NCI-H128 (cell line): ENCODE results near the gene ITPKC.
A peak's percentile ranks its signal among the peaks of the same experiment; 100 is the strongest.

ENCODE experiments used
- DNase-seq: peaks from one replicate; lab custom pipeline; 2025; ENCODE audit not compliant: unreplicated experiment; lab: John Stamatoyannopoulos, UW

ITPKC gene

DNA sequence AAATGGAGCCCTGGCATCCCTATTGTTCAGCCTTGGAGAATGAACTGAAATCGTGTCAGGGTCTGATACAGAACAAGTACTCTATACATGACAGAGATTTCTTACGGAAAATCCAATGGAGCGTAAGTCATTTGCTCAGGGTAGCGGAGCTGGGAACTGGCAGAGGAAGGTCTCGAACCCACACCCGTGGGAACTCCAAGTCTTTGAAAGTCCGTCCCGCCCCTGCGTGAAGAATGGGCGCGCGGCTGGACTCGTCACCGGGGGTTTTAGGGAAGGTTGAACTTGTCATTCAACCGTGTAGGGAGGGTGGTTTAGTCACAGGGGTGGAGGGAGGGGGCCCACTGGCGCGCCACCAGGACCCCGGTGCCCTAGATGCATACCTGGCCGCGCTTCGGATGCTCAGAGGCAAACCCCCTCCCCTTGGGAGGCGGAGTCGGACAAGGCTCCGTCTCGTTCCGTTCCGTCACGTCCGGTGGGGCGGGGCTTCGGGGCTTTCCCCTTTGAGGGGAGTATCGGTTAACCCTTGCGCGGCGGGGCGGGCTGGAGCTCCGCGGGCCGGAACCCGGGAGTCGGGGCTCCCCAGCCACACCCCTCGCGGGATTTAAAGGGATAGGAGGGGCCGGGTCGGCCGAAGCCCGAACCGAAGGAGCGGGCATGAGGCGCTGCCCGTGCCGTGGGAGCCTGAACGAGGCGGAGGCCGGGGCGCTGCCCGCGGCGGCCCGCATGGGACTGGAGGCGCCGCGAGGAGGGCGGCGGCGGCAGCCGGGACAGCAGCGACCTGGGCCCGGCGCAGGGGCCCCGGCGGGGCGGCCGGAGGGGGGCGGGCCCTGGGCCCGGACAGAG is at the start of gene ITPKC, which contains the start of gene COQ8B:
ITPKC (plus strand) TSS at position 631 of the 843 bp plus-strand sequence; CDS start at position 655, 24 bp downstream.
COQ8B (minus strand) TSS at position 405 of the 843 bp plus-strand sequence. CDS start 2,254 bp downstream, outside the sequence.
- peak; percentile 95 for DNase-seq

GRCh38 chr19:40667602-40668001 is 49.3 kb upstream of the ITPKC start:
- DNase-seq: no peak

GRCh38 chr19:40668991-40669614 is 47.8 kb upstream of the ITPKC start:
- DNase-seq: no peak

GRCh38 chr19:40671404-40671803 is 45.5 kb upstream of the ITPKC start:
- no peak for DNase-seq

GRCh38 chr19:40672038-40672437 is 44.9 kb upstream of the ITPKC start:
- no peak for DNase-seq

DNA sequence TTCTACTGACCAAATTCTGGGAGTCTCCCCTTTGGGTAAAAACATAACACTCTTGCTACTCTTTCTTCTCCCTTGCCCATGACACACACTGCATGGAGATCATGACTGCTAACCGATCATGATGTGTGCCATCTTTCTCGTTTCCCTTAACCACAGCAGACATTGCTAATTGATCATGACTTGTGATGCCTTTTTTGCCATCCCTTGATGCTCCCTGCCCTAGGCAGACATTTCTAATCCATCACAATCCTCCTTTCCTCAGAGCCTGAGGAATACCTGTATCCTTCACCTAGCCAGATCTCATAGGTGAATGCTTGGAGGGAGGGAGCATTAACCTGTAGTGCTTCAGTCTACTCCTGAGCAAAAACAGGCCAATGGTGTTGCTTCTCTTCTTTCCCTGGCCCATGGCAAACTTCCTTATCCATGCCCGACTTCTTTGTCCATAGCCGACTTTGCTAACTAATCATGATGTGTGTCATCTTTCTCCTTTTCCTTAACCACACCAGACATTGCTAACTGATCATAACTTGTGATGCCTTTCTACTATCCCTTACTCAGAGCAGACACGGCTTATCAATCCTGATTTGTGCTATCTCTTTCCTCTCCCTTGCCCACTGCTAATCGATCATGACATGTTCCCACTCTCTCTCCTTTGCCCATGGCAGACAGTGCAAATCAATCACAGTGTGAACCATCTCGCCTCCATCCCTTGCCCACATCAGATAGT is 44.2 kb upstream of the ITPKC start:
- no peak for DNase-seq

GRCh38 chr19:40673397-40673796 is 43.5 kb upstream of the ITPKC start:
- DNase-seq: no peak

GRCh38 chr19:40674291-40674690 is 42.6 kb upstream of the ITPKC start:
- no peak for DNase-seq

DNA sequence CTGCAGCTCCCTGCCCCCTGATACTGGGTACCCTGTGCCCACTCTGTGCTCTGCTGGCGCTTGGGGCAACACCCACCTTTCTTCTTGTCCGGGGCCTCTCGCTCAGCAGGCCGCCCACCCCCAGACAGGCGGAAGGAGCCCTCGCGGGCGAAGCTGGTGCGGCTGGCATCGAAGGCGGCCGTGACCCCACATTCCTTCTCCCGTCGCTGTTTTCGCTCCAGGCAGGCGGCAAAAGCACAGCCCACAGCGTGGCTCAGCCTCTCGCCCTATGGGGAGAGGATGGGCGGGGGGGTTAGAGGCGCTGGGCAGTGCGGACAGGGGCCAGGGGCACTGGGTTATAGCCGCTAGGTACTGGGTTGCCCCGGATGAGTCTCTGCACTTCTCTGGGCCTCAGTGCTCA is 39.8 kb upstream of the ITPKC start:
- no peak for DNase-seq

DNA sequence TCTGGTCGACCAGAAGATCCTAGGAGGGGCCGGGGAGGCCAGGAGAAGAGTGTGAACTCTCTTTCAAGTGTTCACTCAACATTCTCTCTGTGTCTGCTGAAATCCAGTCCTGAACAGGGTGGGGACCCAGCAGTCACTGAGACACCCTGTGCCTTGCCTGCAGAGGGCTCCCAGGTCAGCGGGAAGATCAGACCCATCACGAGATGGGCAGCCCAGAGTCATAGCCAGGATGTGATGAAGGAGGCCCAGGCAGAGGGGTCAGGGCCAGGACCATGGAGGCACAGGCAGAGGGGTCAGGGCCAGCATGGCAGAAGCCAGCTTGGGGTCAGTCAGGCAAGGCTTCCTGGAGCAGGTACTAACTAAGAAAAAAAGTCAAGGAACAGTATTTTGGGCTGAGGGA is 35.9 kb upstream of the ITPKC start:
- no peak for DNase-seq

- DNase-seq: no peak
Measured at GRCh38 chr19:40682431-40682964, 34.4 kb upstream of the ITPKC start.

DNA sequence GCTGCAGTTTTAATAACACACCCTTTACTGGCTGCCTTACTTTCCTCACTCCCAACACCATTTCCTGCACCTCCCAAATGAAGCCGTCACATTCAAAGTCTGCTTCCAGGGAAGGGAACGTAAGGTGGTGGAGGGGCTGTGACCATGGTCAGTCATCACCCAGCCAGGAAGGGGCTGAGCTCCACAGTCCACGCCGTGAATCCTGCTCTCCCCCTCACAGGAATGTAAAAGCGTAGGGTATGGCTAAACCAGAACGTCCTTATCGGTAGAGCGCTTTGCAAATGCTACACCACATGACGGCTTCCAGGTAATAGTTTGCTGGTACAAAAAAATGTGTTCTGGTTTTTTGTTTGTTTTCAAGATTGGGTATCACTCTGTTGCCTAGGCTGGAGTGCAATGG is 33.5 kb upstream of the ITPKC start:
- DNase-seq: no peak

- no peak for DNase-seq
Measured at GRCh38 chr19:40684280-40684679, 32.6 kb upstream of the ITPKC start.

DNA sequence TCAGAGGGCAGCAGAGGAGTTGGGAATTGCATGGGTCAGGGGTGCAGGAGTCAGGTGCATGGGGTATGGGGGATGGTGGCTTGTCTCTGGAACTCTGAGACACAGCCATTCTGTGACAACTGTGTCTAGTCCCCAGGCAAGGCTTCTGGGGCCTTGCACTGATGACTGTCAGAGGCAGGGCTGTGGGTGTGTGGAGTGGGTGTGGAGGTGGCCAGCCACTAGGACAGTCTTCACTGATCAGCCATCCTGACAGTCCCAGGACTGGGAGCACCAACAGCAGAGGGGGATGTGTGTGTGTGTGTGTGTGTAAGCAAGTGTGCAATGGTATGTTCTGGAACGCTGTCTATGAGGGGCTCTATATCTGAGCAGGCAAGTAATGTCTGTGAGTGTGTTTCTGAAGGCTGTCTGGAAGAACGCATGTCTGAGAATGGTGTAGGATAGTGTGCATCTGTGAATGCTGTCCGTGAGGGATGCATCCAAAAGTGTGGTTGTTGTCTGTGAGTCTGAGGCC is 31.8 kb upstream of the ITPKC start:
- DNase-seq: no peak

- no peak for DNase-seq
Measured at GRCh38 chr19:40685563-40685962, 31.3 kb upstream of the ITPKC start.

DNA sequence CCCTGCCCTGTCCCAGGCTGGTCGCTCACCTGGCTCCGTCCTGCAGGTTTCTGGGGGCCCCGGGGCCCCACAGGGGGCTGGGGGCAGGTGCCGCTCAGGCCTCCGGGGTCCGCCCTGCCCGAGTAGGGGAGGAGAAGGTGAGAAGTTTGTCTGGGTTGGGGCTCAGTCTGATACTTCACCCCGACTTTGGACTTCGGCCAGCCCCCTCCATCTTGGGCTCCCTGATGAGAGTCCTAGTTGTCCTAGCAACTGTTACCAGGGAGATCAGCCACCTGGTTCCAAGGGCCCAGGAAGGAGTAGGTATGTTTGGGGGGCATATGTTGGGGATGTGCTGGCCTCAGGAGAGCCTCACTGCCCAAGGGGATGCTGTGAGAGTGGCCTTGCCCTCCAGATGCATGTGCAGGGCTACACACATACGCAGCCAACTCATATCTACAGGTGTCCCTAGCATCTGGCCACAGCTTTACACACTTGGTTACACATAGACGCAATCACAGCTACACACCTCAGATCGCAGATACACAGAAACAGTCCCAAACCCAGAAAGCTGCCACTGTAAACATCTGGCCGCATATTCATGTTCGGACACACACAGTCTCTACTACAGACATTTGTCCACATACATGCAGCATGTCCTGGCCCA is 29.9 kb upstream of the ITPKC start:
- no peak for DNase-seq

GRCh38 chr19:40687525-40688016 is 29.3 kb upstream of the ITPKC start:
- DNase-seq: no peak

DNA sequence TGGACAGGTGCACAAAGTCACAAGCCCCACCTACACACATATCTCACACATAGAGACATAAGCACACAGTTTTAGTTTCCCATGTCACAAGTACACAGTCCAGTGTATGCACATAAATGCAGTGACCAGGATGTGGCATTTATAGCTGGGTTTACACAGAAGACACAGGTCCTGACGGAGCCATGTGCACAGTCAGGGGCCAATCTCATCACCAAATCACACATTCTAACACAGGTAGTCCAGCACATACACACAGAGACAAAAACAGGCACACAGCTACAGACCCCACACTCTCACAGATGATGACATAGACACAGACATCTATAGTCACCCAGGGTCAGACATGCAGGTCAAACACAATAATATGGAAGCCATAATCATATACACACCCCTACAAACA is 28.6 kb upstream of the ITPKC start:
- DNase-seq: no peak

DNA sequence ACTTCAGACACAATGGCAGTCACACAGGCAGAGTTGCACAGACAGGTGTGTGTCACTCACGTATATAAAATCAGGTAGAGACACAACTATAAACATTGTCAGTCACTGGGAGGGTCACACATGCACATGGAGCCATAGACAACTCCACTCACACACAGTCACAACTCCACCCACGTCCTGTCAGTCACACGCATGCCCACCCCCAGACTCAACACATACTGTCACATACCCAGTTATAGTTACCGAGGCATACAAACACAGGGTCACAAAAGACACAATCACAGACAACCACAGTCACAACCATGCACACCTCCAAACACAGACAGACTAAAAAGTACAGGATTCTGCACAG is 27.9 kb upstream of the ITPKC start:
- DNase-seq: no peak

- DNase-seq: no peak
Measured at GRCh38 chr19:40689339-40690049, 27.4 kb upstream of the ITPKC start.
